Esophagus squamous epithelium (tissue), 5 donors: Measurements from ENCODE around the gene COL4A2. TPM values are rescaled to one million over a fixed set of nuclear protein-coding genes. Genes with fewer than 3 reads are reported as not detected.
A peak's percentile ranks its signal among the peaks of the same experiment; 100 is the strongest.

Experiments
- DNase-seq: peaks from one replicate; lab custom pipeline; 2025; lab: John Stamatoyannopoulos, UW
- H3K27ac ChIP-seq, 4 donors: fragments of 200-600 bp; sonication (generic); one replicate each; pipeline ENCODE4 v1.5.1; 2016 to 2019; ENCODE audit warnings: mild to moderate bottlenecking in 1 of 4
- H3K27me3 ChIP-seq, 4 donors: fragments of 200-600 bp; sonication (generic); 1 replicate in 3 of 4; 2 replicates in 1 of 4; pipeline versions ENCODE4 v1.5.1 to v1.6.0; 2017 to 2021; ENCODE audit warnings: antibody characterized with exemption in 1 of 4
- H3K36me3 ChIP-seq, 3 donors: fragments of 200-600 bp; sonication (generic); one replicate each; pipeline ENCODE4 v1.5.1; 2016 to 2019
- H3K4me1 ChIP-seq, 3 donors: fragments of 200-600 bp; sonication (generic); one replicate each; pipeline ENCODE4 v1.5.1; 2017 to 2019
- H3K4me3 ChIP-seq, 4 donors: fragments of 200-600 bp; sonication (generic); 1 replicate in 3 of 4; 2 replicates in 1 of 4; pipeline ENCODE4 v1.5.1; 2016 to 2019; ENCODE audit warnings: mild to moderate bottlenecking in 2 of 4, moderate library complexity in 1 of 4
- H3K9me3 ChIP-seq, 3 donors: fragments of 200-600 bp; sonication (generic); one replicate each; pipeline ENCODE4 v1.5.1; 2016 to 2019
- CTCF ChIP-seq, 6 experiments: fragments of 450-650 bp in 4 of 6; fragments of 200-600 bp in 2 of 6; sonication (generic) in 2 of 6; IDR thresholded peaks; one replicate each; pipeline ENCODE4 v1.5.1; 2016 to 2019; ENCODE audit warnings: antibody characterized with exemption in 6 of 6, mild to moderate bottlenecking in 4 of 6, moderate library complexity in 4 of 6
- POLR2A ChIP-seq, 4 donors: fragments of 450-650 bp; IDR thresholded peaks; one replicate each; pipeline ENCODE4 v1.6.1; 2017; ENCODE audit warnings: antibody characterized with exemption in 4 of 4, mild to moderate bottlenecking in 4 of 4, moderate library complexity in 3 of 4
- WGBS, 2 donors: methylation state at CpG; one replicate each; pipeline ENCODE4 v1.1.5; 2018; 5-methylcytosine and 5-hydroxymethylcytosine counted together
- intact Hi-C: fragments of 100-400 bp; cut with DNase I; formaldehyde crosslinking; loops from one replicate; pipeline ENCODE4 v1.15.0; 2022
- total RNA-seq, 4 donors: library from RNA; depleted of rRNA; stranded (reverse); fragments of >200 nt; gene quantifications; one replicate each; pipeline ENCODE4 v1.1.0, GENCODE V29; 2016
- donor health status: DM: yes; HTN: yes; CAD: no.

COL4A2 gene
- total RNA-seq, 4 donors from 2014 or later = 11.9 to 102 (median 43.5) TPM

- peak overlapping the region in 3 of 4 donors; percentile 13 to 89 (median 36) for H3K27ac ChIP-seq
- intact Hi-C loops = no loop called here
- peaks cover 20 to 74% (median 24%) of the 10 kb centered on the region in 3 donors for H3K4me1 ChIP-seq
- no peaks in the 10 kb centered on the region for H3K36me3 ChIP-seq
- 83 to 85% methylated on average over 7 of the region's 7 CpGs for WGBS, 2 donors
- no peaks in the 10 kb centered on the region for H3K9me3 ChIP-seq
- H3K4me3 ChIP-seq = no peak overlapping the region
- TF ChIP-seq CTCF (IDR thresholded peaks at IDR 0.05) (no peak), POLR2A (IDR thresholded peaks at IDR 0.05) (no peak)
- DNase-seq = no peak
- peaks cover 0 to 22% (median 0%) of the 10 kb centered on the region in 4 donors for H3K27me3 ChIP-seq
Observed at GRCh38 chr13:110345266-110345665, 38.2 kb downstream of the COL4A2 start.

- H3K27me3 ChIP-seq = peaks cover 0 to 17% (median 0%) of the 10 kb centered on the region in 4 donors
- peaks cover 20 to 74% (median 24%) of the 10 kb centered on the region in 3 donors for H3K4me1 ChIP-seq
- intact Hi-C loops = no loop called here
- H3K27ac ChIP-seq = peak overlapping the region in 3 of 4 donors; percentile 36 to 89 (median 79)
- H3K4me3 ChIP-seq = no peak overlapping the region
- TF ChIP-seq POLR2A (IDR thresholded peaks at IDR 0.05) = no peak
- no peak for TF ChIP-seq CTCF (IDR thresholded peaks at IDR 0.05)
- WGBS, 2 donors = 52 to 64% methylated on average over 1 to 2 of the region's 4 CpGs
- DNase-seq = no peak
- H3K9me3 ChIP-seq = no peaks in the 10 kb centered on the region
- no peaks in the 10 kb centered on the region for H3K36me3 ChIP-seq
Observed at GRCh38 chr13:110345701-110346100, 38.6 kb downstream of the COL4A2 start.

- H3K4me1 ChIP-seq = peaks cover 20 to 65% (median 24%) of the 10 kb centered on the region in 3 donors
- H3K36me3 ChIP-seq = no peaks in the 10 kb centered on the region
- H3K27ac ChIP-seq = peak overlapping the region; percentile 52 to 89 (median 82)
- no peaks in the 10 kb centered on the region for H3K9me3 ChIP-seq
- no peak for DNase-seq
- 40 to 80% methylated on average over 1 to 2 of the region's 17 CpGs for WGBS, 2 donors
- no peak overlapping the region for H3K4me3 ChIP-seq
- peaks cover 0 to 12% (median 0%) of the 10 kb centered on the region in 4 donors for H3K27me3 ChIP-seq
- TF ChIP-seq CTCF (IDR thresholded peaks at IDR 0.05) (no peak), POLR2A (IDR thresholded peaks at IDR 0.05) (no peak)
- intact Hi-C loops = no loop called here
Observed at GRCh38 chr13:110346661-110347067, 39.6 kb downstream of the COL4A2 start.

GRCh38 chr13:110347088-110347487 lies 40.0 kb downstream of the COL4A2 start:
- DNase-seq = no peak
- TF ChIP-seq CTCF (IDR thresholded peaks at IDR 0.05) (no peak), POLR2A (IDR thresholded peaks at IDR 0.05) (no peak)
- no peak overlapping the region for H3K4me3 ChIP-seq
- peak overlapping the region; percentile 52 to 89 (median 82) for H3K27ac ChIP-seq
- H3K36me3 ChIP-seq = no peaks in the 10 kb centered on the region
- intact Hi-C loops = no loop called here
- 22% methylated on average over 3 of the region's 3 CpGs; no CpG with 5 or more reads in 1 of the 2 donors for WGBS, 2 donors
- H3K4me1 ChIP-seq = peaks cover 20 to 61% (median 24%) of the 10 kb centered on the region in 3 donors
- no peaks in the 10 kb centered on the region for H3K9me3 ChIP-seq
- H3K27me3 ChIP-seq = peaks cover 0 to 12% (median 0%) of the 10 kb centered on the region in 4 donors

- Histone ChIP-seq H3K4me3 (no peak overlapping the region), H3K27ac (peak overlapping the region; percentile 52 to 89 (median 82)), H3K9me3 (no peaks in the 10 kb centered on the region), H3K4me1 (peaks cover 20 to 56% (median 21%) of the 10 kb centered on the region in 3 donors), H3K27me3 (peaks cover 0 to 6% (median 0%) of the 10 kb centered on the region in 4 donors), H3K36me3 (no peaks in the 10 kb centered on the region)
- 47 to 50% methylated on average over 12 to 17 of the region's 18 CpGs for WGBS, 2 donors
- no peak for DNase-seq
- no peak for TF ChIP-seq CTCF (IDR thresholded peaks at IDR 0.05)
- intact Hi-C loops = no loop called here
Observed at GRCh38 chr13:110347535-110348308, 40.6 kb downstream of the COL4A2 start.
